Putamen (tissue), 1 donor: ENCODE measurements around the gene SAMMSON.
A peak's percentile ranks its signal among the peaks of the same experiment; 100 is the strongest.

Source experiments
- DNase-seq: peaks from one replicate; pipeline ENCODE4 v3.0.0-alpha.2; 2016; ENCODE audit warnings: low spot score

The SAMMSON gene

DNA sequence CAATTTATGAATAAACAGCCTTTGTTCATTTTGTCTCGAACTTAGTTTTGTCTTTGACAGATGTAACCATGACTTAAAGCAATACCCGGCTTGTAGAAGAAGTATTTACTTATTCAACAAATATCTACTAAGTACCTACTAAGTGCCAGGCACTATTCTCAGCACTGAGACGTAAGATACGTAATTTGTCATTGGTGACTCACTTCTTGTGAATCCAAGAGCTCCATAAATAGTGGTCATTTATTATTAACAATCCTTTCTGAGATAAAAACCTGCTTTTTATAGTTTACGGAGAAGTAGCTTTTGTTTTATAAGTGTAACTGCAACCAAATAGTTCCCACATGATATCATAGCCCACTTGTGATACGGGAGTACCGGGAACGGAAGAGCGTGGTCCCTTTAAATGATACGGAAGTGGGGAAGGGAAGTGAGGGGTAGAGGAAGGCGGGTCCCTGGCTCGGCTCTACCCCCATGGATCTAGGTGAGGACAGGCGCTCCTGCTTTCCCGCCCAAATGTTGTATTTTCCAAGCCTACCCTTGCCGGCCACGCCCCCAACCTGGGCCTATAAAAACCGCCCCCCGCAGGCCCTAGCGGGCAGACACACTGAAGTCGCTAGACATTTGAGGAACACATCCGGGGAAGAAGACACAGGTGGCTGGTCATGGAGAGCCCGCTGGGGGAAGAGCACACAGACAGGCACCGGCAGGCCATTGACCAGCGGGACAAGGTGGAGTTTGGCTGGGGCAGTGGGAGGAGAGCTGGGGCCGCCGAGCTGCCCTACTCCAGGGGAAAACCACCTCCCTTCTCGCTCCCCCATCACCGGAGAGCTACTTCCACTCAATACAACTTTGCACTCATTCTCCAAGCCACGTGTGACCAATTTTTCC lies at the start of gene SAMMSON:
Gene SAMMSON, plus strand, starts transcription at position 594 of the 888 bp plus-strand sequence.
- peak; percentile 70 for DNase-seq

GRCh38 chr3:69951616-69952015 lies 47.9 kb upstream of the SAMMSON start:
- no peak for DNase-seq

- DNase-seq = no peak
Measured at GRCh38 chr3:69959581-69959980, 40.0 kb upstream of the SAMMSON start.

GRCh38 chr3:69961706-69962439 lies 37.7 kb upstream of the SAMMSON start:
- no peak for DNase-seq

DNA sequence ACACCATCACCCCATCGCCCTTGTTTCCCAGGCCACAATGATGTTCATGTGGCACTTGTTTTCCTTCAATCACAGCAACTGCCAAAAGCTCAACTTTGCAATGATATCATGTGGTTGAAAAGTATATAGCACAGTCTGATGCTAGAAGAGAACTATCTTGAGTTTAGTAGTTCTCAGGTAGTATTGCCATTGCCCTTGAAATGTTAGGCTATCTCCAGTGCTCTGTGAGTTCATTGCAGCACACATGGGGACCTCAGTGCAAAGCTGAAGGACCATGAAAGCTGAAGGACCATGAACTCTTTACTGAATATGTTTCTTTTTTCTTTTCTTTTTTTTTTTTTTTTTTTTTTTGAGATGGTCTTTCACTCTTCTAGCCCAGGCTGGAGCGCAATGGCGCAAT lies 35.9 kb upstream of the SAMMSON start:
- no peak for DNase-seq

- DNase-seq = peak; percentile 69
Measured at GRCh38 chr3:69967156-69967555, 32.4 kb upstream of the SAMMSON start.

DNA sequence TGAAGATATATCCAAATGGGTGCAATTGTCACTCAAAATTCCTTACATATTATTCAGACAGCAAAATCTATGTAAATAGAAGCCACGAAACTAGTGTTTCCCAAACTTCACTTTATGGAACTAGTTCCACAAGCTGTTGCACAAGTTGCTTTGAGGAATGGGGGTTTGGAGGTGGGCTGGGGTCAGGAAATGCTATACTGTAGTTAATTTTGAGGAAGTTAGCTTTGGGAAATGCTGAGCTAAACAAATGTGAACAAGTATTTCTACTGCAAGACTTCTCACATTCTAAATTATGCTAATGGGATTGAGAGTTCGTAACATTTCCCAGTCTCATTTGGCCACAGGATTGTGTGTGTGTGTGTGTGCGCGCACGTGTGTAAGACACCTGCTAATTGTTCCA lies 28.7 kb upstream of the SAMMSON start:
- no peak for DNase-seq

DNA sequence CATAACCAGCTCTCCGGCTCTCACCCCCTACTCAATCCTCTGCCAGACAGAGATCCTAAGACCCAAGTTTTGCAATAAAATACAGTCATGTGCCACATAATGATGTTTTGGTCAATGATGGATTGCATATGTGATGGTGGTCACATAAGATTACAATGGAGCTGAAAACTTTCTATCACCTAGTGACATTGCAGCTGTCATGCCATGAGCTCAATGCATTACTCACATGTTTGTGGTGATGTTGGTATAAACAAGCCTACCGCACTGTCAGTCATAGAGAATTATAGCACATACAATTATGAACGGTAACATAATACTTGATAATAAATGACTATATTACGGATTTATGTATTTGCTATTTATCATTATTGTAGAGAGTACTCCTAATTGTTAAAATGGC lies 26.9 kb upstream of the SAMMSON start:
- DNase-seq = no peak

- DNase-seq = no peak
Measured at GRCh38 chr3:69976021-69976420, 23.5 kb upstream of the SAMMSON start.

DNA sequence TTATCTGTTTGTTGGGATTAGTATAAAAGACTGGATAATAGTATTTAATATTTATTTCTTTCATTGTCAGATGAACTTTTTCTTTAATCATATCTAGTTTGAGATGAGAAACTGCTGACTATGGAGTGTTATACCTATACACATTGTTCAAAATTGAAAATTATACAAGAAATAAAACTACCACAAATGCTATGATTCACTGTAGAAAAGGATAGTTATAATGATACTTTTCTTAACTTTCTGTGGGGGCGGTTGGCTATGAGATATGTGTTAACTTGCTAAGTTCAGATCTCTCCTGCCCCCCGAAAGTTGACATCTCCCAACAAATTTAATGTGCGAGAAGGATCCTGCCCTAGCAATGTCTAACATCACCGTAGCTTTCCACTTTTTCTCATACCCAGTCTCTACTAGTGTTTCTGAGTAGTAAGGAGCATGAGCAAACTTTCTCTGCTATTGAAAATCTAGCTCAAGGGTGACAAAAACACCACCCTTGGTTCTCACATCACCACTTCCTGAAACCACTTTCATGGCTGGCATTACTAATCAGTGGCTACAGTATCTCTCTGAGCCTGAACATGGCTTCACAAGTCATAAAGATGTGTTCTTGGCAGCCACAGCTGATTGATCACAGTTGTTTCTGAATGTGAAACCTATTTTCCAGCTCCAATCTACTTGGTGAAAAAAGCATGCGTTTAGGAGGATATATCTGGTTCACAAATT lies 15.8 kb upstream of the SAMMSON start:
- DNase-seq = no peak

GRCh38 chr3:69985266-69985665 lies 14.3 kb upstream of the SAMMSON start:
- no peak for DNase-seq

- DNase-seq = no peak
Measured at GRCh38 chr3:69986419-69986818, 13.1 kb upstream of the SAMMSON start.

GRCh38 chr3:69987833-69988232 lies 11.7 kb upstream of the SAMMSON start:
- DNase-seq = no peak

- DNase-seq = no peak
Measured at GRCh38 chr3:69993757-69994156, 5.8 kb upstream of the SAMMSON start.

GRCh38 chr3:69994919-69995318 lies 4.6 kb upstream of the SAMMSON start:
- no peak for DNase-seq

- peak; percentile 50 for DNase-seq
Measured at GRCh38 chr3:69997631-69998307, 1.8 kb upstream of the SAMMSON start.

- DNase-seq = peak; percentile 60
Measured at GRCh38 chr3:69998759-69999139, 784 bp upstream of the SAMMSON start.

DNA sequence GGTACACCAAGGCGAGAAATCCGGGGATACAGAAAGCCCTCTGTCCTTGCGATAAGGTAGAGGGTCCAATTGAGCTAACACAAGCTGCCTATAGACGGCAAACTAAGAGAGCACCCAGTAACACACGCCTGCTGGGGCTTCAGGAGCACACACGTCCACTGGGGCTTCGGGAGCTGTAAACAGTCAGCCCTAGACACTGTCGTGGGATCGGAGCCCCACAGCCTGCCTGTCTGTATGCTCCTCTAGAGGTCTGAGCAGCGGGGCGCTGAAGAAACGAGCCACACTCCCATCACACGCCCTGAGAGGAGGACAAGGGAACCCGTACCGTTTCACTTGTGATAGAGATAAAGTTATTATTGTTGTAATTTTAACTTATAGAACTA lies 486 bp downstream of the SAMMSON start:
- DNase-seq = peak; percentile 53

- DNase-seq = peak; percentile 91
Measured at GRCh38 chr3:70000563-70001081, 1.1 kb downstream of the SAMMSON start.

DNA sequence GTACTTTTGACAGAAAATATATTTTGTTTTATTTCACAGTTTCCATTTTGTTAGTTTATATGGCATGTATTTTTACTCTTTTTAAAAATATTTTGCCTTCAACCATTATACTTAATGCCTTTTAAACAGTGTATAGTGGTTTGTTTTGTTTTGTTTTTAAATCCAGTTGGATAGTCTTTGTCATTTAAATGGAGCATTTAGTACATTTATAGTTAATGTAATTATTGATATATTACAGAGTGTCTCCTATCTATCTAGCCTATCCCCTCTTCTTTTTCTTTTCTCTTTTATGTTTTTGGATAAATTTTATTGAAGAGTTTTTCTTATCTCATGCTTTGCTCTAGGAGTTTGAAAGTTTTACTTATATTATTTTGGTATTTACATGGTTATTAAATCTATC lies 3.6 kb downstream of the SAMMSON start:
- DNase-seq = no peak

DNA sequence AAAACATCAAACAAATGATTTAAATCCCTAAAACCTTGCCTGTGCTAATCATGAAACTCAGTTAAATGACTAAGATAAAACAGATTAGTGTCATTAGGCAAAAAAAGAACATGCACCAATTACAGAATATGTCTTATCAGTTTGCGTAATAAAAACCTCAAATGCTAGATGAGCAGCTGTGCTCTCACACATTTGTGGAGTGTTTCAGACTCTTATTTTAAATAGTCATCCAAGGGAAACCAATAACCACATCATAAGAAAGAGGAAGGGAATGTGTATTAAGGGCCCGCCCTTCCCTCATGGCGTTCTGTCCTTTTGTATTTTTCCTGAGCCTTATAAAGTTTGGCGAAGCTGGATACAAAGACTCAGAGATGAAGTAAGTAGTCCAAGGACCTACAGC lies 6.6 kb downstream of the SAMMSON start:
- DNase-seq = no peak

DNA sequence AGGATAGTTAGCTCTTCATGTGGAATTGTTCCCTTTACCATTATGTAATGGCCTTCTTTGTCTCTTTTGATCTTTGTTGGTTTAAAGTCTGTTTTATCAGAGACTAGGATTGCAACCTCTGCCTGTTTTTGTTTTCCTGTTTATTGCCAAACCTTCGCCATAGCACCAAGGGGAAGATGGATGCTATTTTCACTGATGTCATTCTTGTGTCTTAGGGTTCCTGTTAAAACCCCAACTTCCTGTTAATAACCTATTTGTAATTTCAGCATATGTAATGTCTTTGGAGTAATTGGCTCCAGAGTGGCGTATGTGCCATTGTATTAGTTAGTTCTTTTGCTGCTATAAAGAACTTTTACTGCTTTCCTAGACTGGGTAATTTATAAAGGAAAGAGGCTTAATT lies 10.8 kb downstream of the SAMMSON start:
- no peak for DNase-seq
